Keratinocyte (primary cell): ENCODE results near the gene BICRAL. TPM values are rescaled to one million over a fixed set of nuclear protein-coding genes. Genes with fewer than 3 reads are reported as not detected.

Source experiments
- DNase-seq: peaks from one replicate; pipeline ENCODE4 v3.0.0-alpha.2; 2011; ENCODE audit warnings: low read depth, missing footprints, low spot score
- FAIRE-seq: peaks from 2 replicates; lab custom pipeline; 2011; peaks lifted over from hg19 to GRCh38; lab: Jason Lieb, UNC
- H2AFZ ChIP-seq: 2 replicates; pipeline ENCODE4 v1.6.0; 2012; ENCODE audit warnings: low read length, control low read depth, inconsistent platforms; ENCODE audit not compliant: control insufficient read depth
- H3K27ac ChIP-seq: 2 replicates; pipeline ENCODE4 v1.5.1; 2011; ENCODE audit warnings: low read length; ENCODE audit not compliant: control insufficient read depth, insufficient read depth
- H3K27me3 ChIP-seq: 3 replicates; pipeline ENCODE4 v1.6.0; 2011; ENCODE audit warnings: low read length; ENCODE audit not compliant: control insufficient read depth, insufficient read depth; ENCODE audit errors: extremely low read depth
- H3K36me3 ChIP-seq, 2 experiments: 2 replicates in 1 of 2; 3 replicates in 1 of 2; pipeline ENCODE4 v1.5.1; 2011; ENCODE audit warnings: low read length in 2 of 2, mild to moderate bottlenecking in 1 of 2; ENCODE audit not compliant: control insufficient read depth in 2 of 2, insufficient read depth in 2 of 2; ENCODE audit errors: extremely low read depth in 1 of 2
- H3K4me1 ChIP-seq: 3 replicates; pipeline ENCODE4 v1.5.1; 2011; ENCODE audit warnings: low read length; ENCODE audit not compliant: control insufficient read depth, insufficient read depth; ENCODE audit errors: extremely low read depth
- H3K4me2 ChIP-seq: 3 replicates; pipeline ENCODE4 v1.6.0; 2011; ENCODE audit warnings: low read depth, low read length; ENCODE audit not compliant: control insufficient read depth, insufficient read depth; ENCODE audit errors: extremely low read depth
- H3K4me3 ChIP-seq, 3 experiments: fragments of 200-600 bp in 1 of 3; sonication (generic) in 1 of 3; 2 replicates in 2 of 3; 3 replicates in 1 of 3; pipeline ENCODE4 v1.5.1; 2011 to 2016; ENCODE audit warnings: low read length in 3 of 3, mild to moderate bottlenecking in 3 of 3, control low read depth in 2 of 3, inconsistent platforms in 1 of 3, low read depth in 1 of 3, mixed read lengths in 1 of 3, mixed run types in 1 of 3, moderate library complexity in 1 of 3; ENCODE audit not compliant: control insufficient read depth in 2 of 3, insufficient read depth in 2 of 3; ENCODE audit errors: extremely low read depth in 1 of 3
- H3K79me2 ChIP-seq: 2 replicates; pipeline ENCODE4 v1.6.0; 2012; ENCODE audit warnings: low read length; ENCODE audit not compliant: control insufficient read depth, insufficient read depth
- H3K9ac ChIP-seq: 3 replicates; pipeline ENCODE4 v1.6.0; 2011; ENCODE audit warnings: low read length; ENCODE audit not compliant: control insufficient read depth, insufficient read depth; ENCODE audit errors: extremely low read depth
- H3K9me1 ChIP-seq: 3 replicates; pipeline ENCODE4 v1.6.0; 2011; ENCODE audit warnings: low read length; ENCODE audit not compliant: control insufficient read depth, insufficient read depth; ENCODE audit errors: extremely low read depth
- H3K9me3 ChIP-seq: 2 replicates; pipeline ENCODE4 v1.5.1; 2012; ENCODE audit warnings: low read depth, low read length; ENCODE audit not compliant: control insufficient read depth
- H4K20me1 ChIP-seq: 3 replicates; pipeline ENCODE4 v1.6.0; 2011; ENCODE audit warnings: low read length; ENCODE audit not compliant: control insufficient read depth, insufficient read depth; ENCODE audit errors: extremely low read depth
- CTCF ChIP-seq, 3 experiments: IDR thresholded peaks in 1 of 3; conservative IDR thresholded peaks in 1 of 3; optimal IDR thresholded peaks in 1 of 3; 2 replicates in 2 of 3; 3 replicates in 1 of 3; pipeline versions ENCODE3 to v1.5.1; 2011; ENCODE audit warnings: low read length in 3 of 3, mild to moderate bottlenecking in 3 of 3, moderate library complexity in 2 of 3, control low read depth in 1 of 3, inconsistent platforms in 1 of 3; ENCODE audit not compliant: insufficient read depth in 2 of 3; ENCODE audit errors: extremely low read depth in 1 of 3
- EZH2 ChIP-seq: IDR thresholded peaks from one replicate; pipeline ENCODE4 v1.6.1; 2012; ENCODE audit warnings: inconsistent platforms, mild to moderate bottlenecking, low read length, moderate library complexity
- dilution Hi-C: fragments of 300-500 bp; cut with MboI; formaldehyde crosslinking; loops from one replicate; pipeline ENCODE4 v1.7.0; 2020; ENCODE audit warnings: low sequenced_read_pairs; ENCODE audit not compliant: extremely low pct_ligation_motif_present
- polyA plus RNA-seq, 5 experiments: library from polyadenylated mRNA; depleted of rRNA in 3 of 5; stranded (reverse) in 3 of 5; stranded (forward) in 1 of 5; unstranded in 1 of 5; fragments of >200 nt; gene quantifications; 1 replicate in 1 of 5; 2 replicates in 3 of 5; 3 replicates in 1 of 5; pipeline versions ENCODE4 v1.2.1 to v1.2.3, GENCODE V29; 2011 to 2012; ENCODE audit warnings: missing spikeins in 2 of 5, low read depth in 1 of 5, low replicate concordance in 1 of 5

The BICRAL gene
- polyA plus RNA-seq, 1 donor (not counting 4 experiments of a cell fraction or from before 2014, with no cell fraction given): 5.0 TPM

DNA sequence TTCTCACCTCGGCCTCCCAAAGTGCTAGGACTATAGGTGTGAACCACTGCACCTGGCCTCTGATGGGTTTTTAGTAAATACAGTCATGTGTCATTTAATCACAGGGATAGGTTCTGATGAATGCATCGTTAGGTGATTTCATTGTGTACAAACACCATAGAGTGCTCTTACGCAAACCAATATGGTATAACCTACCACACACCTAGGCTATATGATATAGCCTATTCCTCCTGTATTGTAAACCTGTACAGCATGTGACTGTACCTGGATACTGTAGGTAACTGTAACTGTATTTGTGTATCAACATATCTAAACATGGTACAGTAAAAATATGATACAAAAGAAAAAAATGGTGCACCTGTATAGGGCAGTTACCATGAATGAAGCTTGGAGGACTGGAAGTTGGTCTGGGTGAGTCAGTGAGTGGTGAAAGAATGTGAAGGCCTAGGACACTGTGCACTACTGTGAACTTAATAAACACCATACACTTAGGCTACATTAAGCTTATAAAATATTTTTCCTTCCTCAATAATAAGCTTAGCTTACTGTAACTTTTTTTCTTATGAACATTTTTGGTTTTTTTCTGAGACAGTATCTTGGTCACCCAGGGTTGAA lies 10.0 kb downstream of the BICRAL start:
- no peak overlapping the region for H3K4me2 ChIP-seq
- dilution Hi-C loops: no loop called here

DNA sequence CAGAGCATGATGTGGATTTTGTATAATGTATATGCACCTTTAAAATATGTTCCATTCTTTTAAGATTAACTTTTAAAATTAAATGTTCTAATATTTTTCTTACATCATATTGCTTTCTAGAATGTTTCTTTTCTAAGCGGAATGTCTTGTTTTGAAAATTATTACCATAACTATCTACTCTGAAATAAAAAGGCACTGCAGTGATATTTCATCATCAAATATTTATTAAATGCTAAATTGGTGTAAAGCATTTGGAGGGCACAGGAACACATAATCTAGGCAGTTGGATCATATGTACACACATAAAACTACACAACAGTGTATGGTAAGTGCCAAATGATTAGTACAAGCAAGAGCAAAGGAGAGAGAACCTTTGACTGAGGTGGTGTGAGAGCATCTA lies 13.8 kb downstream of the BICRAL start:
- Histone ChIP-seq H3K27ac (no peak overlapping the region), H4K20me1 (no peaks in the 10 kb centered on the region), H3K4me2 (no peak overlapping the region), H3K79me2 (no peaks in the 10 kb centered on the region), H3K27me3 (no peaks in the 10 kb centered on the region), H3K9ac (no peak overlapping the region), H3K4me3 (no peak overlapping the region), H3K36me3 (no peaks in the 10 kb centered on the region), H3K9me3 (no peaks in the 10 kb centered on the region), H3K9me1 (no peaks in the 10 kb centered on the region), H3K4me1 (peaks cover 6% of the 10 kb centered on the region), H2AFZ (no peak overlapping the region)
- TF ChIP-seq CTCF (optimal IDR thresholded peaks at IDR 0.05 in 1 of 3, IDR thresholded peaks at IDR 0.05 in 1 of 3, conservative IDR thresholded peaks at IDR 0.05 in 1 of 3; ENCODE audit: extremely low read depth in 1 of 3, insufficient read depth in 2 of 3, low read length in 3 of 3): no peak
- TF ChIP-seq EZH2: no peak
- dilution Hi-C loops: no loop called here
- FAIRE-seq (no peak), DNase-seq (no peak)

More for the DNA sequence above, 10.0 kb downstream of the BICRAL start:
- H3K27ac ChIP-seq: no peak overlapping the region
- no peak overlapping the region for H2AFZ ChIP-seq
- H3K4me3 ChIP-seq: no peak overlapping the region
- peaks cover 5% of the 10 kb centered on the region for H3K79me2 ChIP-seq
- peaks cover 0 to 1% of the 10 kb centered on the region in 2 experiments for H3K36me3 ChIP-seq
- FAIRE-seq: no peak
- H3K9me1 ChIP-seq: no peaks in the 10 kb centered on the region
- DNase-seq: no peak
- H3K4me1 ChIP-seq: no peaks in the 10 kb centered on the region
- no peaks in the 10 kb centered on the region for H3K27me3 ChIP-seq
- TF ChIP-seq EZH2 (no peak), CTCF (optimal IDR thresholded peaks at IDR 0.05 in 1 of 3, IDR thresholded peaks at IDR 0.05 in 1 of 3, conservative IDR thresholded peaks at IDR 0.05 in 1 of 3; ENCODE audit: extremely low read depth in 1 of 3, insufficient read depth in 2 of 3, low read length in 3 of 3) (no peak)
- H3K9ac ChIP-seq: no peak overlapping the region
- no peaks in the 10 kb centered on the region for H3K9me3 ChIP-seq
- no peaks in the 10 kb centered on the region for H4K20me1 ChIP-seq
